IPS-15b (cell line): ENCODE results near the gene L2HGDH.

ENCODE experiments used
- H3K27me3 ChIP-seq: one replicate; pipeline ENCODE4 v1.6.1; 2013; ENCODE audit warnings: low read length; ENCODE audit not compliant: control insufficient read depth, insufficient read depth
- H3K36me3 ChIP-seq: one replicate; pipeline ENCODE4 v1.6.1; 2013; ENCODE audit warnings: low read length; ENCODE audit not compliant: control insufficient read depth, insufficient read depth
- H3K4me1 ChIP-seq: one replicate; pipeline ENCODE4 v1.6.1; 2013; ENCODE audit warnings: mild to moderate bottlenecking, low read length; ENCODE audit not compliant: control insufficient read depth, insufficient read depth
- H3K4me3 ChIP-seq: one replicate; pipeline ENCODE4 v1.5.1; 2013; ENCODE audit warnings: low read depth, low read length
- H3K9ac ChIP-seq: one replicate; pipeline ENCODE4 v1.6.1; 2013; ENCODE audit warnings: low read depth, mild to moderate bottlenecking, low read length
- H3K9me3 ChIP-seq: one replicate; pipeline ENCODE4 v1.6.1; 2013; ENCODE audit warnings: mild to moderate bottlenecking, low read length; ENCODE audit not compliant: control insufficient read depth, insufficient read depth

The L2HGDH gene

DNA sequence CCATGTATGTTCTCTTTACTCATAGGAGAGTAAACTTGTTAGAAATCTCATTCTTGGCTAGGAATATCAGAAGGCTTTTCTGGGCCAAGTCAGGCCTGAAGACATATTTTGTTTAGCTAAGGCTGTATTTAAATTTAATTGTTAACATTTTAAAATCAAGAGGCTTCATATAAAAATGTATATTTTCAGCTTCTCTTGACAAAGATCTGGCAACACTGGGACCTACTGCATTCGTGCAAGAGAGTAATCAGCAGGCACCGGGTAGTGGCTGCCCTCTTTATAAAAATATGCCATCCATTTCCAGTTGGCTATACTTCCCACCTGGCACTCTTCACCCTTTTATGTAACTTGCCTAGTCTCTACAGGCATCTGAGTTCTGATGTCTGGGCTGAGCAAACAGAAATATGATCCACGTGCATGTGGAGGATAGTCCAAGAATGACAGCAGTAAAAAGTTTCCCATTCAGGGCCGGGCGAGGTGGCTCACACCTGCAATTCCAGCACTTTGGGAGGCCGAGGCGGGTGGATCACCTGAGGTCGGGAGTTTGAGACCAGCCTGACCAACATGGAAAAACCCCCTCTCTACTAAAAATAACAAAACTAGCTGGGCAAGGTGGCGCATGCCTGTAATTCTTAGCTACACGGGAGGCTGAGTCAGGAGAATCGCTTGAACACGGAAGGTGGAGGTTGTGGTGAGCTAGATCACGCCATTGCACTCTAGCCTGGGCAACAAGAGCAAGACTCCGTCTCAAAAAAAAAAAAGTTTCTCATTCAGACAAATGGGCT, 78.7 kb downstream of the L2HGDH start:
- H3K9me3 ChIP-seq: no peaks in the 10 kb centered on the region
- H3K27me3 ChIP-seq: peaks cover 4% of the 10 kb centered on the region
- H3K4me3 ChIP-seq: no peak overlapping the region
- no peak overlapping the region for H3K9ac ChIP-seq
- H3K4me1 ChIP-seq: peaks cover 5% of the 10 kb centered on the region
- no peaks in the 10 kb centered on the region for H3K36me3 ChIP-seq

DNA sequence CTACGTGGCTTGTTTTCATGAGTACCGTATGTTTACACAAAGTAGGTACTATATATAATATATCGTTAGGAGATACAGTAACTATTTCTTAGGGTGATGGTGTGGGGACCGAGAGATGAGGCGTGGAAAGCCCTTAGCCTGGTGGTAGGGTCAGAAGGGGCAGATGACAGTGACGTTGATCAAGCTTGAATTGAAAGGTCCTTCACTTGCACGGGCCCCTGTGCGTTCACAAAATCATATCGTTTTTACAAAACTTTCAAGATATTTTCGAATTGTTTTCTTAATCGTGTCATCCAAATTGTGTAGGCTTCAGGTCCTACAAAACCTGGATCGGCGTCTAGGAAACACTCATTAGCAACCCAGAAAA, 79.8 kb downstream of the L2HGDH start:
- peaks cover 4% of the 10 kb centered on the region for H3K27me3 ChIP-seq
- H3K9ac ChIP-seq: peak overlapping the region; percentile 54
- no peaks in the 10 kb centered on the region for H3K36me3 ChIP-seq
- H3K4me3 ChIP-seq: peak overlapping the region; percentile 96
- H3K4me1 ChIP-seq: peaks cover 5% of the 10 kb centered on the region
- H3K9me3 ChIP-seq: no peaks in the 10 kb centered on the region

- H3K9me3 ChIP-seq: no peaks in the 10 kb centered on the region
- H3K4me1 ChIP-seq: peaks cover 5% of the 10 kb centered on the region
- peak within 1 kb of the TSS; percentile 54 for H3K9ac ChIP-seq
- H3K4me3 ChIP-seq: peak within 1 kb of the TSS; percentile 96
- no peaks in the 10 kb centered on the region for H3K36me3 ChIP-seq
- peaks cover 4% of the 10 kb centered on the region for H3K27me3 ChIP-seq
Measured at GRCh38 chr14:50231475-50232275, 80.4 kb downstream of the L2HGDH start, which contains the start of gene SOS2. TSS of gene SOS2 (minus strand) at chr14:50231578. CDS start at chr14:50231283, 295 bp downstream.

DNA sequence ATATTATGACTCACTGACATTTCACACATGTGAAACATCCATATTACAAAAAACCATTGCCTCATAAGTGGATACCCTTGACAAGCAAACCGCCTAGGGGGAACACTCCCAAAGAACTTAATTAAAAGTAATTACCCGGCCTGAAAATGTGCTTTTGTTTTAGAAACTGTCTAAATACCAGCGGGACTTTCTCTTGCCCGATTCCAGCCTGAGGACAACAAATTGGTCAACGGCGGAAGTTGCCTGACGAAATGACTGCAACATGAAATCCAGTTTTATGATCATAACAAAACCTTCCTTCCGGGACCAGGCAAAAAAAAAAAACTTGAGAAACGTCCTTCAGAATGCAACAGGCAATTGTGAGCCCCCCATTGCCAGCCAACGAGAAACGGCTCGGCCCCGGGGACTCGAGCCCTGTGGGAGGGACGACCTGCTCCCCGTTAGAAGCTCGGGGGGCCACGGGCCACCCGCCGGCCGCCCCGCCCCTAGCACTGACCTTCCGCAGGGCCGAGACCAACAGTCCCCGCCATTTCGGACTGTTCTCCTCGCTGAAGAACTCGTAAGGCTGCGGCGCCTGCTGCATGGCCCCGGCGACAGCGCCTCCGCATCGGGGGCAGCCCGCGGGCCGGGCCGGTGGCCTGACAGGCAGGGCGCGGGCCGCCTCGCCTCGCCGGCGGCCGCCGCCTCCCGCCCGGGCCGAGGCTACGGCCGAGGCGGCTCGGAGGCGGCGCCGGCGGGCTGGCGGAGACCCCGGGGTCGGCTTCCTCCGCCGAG, 81.1 kb downstream of the L2HGDH start:
- H3K4me3 ChIP-seq: peak overlapping the region; percentile 76
- H3K9ac ChIP-seq: peak overlapping the region; percentile 39
- H3K27me3 ChIP-seq: peaks cover 4% of the 10 kb centered on the region
- peaks cover 6% of the 10 kb centered on the region for H3K4me1 ChIP-seq
- H3K36me3 ChIP-seq: no peaks in the 10 kb centered on the region
- no peaks in the 10 kb centered on the region for H3K9me3 ChIP-seq

- H3K36me3 ChIP-seq: no peaks in the 10 kb centered on the region
- H3K9ac ChIP-seq: no peak overlapping the region
- H3K4me1 ChIP-seq: peaks cover 10% of the 10 kb centered on the region
- peak overlapping the region; percentile 76 for H3K4me3 ChIP-seq
- H3K27me3 ChIP-seq: peaks cover 4% of the 10 kb centered on the region
- H3K9me3 ChIP-seq: no peaks in the 10 kb centered on the region
Measured at GRCh38 chr14:50230401-50230700, 81.7 kb downstream of the L2HGDH start.

GRCh38 chr14:50229681-50230080, 82.3 kb downstream of the L2HGDH start:
- H3K36me3 ChIP-seq: no peaks in the 10 kb centered on the region
- H3K4me1 ChIP-seq: peaks cover 10% of the 10 kb centered on the region
- H3K4me3 ChIP-seq: no peak overlapping the region
- H3K9me3 ChIP-seq: no peaks in the 10 kb centered on the region
- peaks cover 4% of the 10 kb centered on the region for H3K27me3 ChIP-seq
- no peak overlapping the region for H3K9ac ChIP-seq

- H3K4me3 ChIP-seq: no peak overlapping the region
- H3K9me3 ChIP-seq: no peaks in the 10 kb centered on the region
- H3K27me3 ChIP-seq: peaks cover 4% of the 10 kb centered on the region
- no peak overlapping the region for H3K9ac ChIP-seq
- peaks cover 10% of the 10 kb centered on the region for H3K4me1 ChIP-seq
- no peaks in the 10 kb centered on the region for H3K36me3 ChIP-seq
Measured at GRCh38 chr14:50228313-50228712, 83.7 kb downstream of the L2HGDH start.

- H3K9ac ChIP-seq: no peak overlapping the region
- no peak overlapping the region for H3K4me3 ChIP-seq
- H3K27me3 ChIP-seq: no peaks in the 10 kb centered on the region
- no peaks in the 10 kb centered on the region for H3K36me3 ChIP-seq
- H3K9me3 ChIP-seq: no peaks in the 10 kb centered on the region
- peaks cover 6% of the 10 kb centered on the region for H3K4me1 ChIP-seq
Measured at GRCh38 chr14:50225974-50226297, 86.1 kb downstream of the L2HGDH start.

GRCh38 chr14:50225067-50225973, 86.7 kb downstream of the L2HGDH start:
- H3K4me3 ChIP-seq: no peak overlapping the region
- no peak overlapping the region for H3K9ac ChIP-seq
- H3K4me1 ChIP-seq: peaks cover 6% of the 10 kb centered on the region
- H3K27me3 ChIP-seq: no peaks in the 10 kb centered on the region
- no peaks in the 10 kb centered on the region for H3K36me3 ChIP-seq
- H3K9me3 ChIP-seq: no peaks in the 10 kb centered on the region

- Histone ChIP-seq H3K9ac (no peak overlapping the region), H3K4me3 (no peak overlapping the region), H3K27me3 (no peaks in the 10 kb centered on the region), H3K4me1 (peaks cover 6% of the 10 kb centered on the region), H3K36me3 (no peaks in the 10 kb centered on the region), H3K9me3 (no peaks in the 10 kb centered on the region)
Measured at GRCh38 chr14:50222055-50222613, 89.9 kb downstream of the L2HGDH start.

- Histone ChIP-seq H3K9me3 (no peaks in the 10 kb centered on the region), H3K9ac (no peak overlapping the region), H3K27me3 (no peaks in the 10 kb centered on the region), H3K36me3 (no peaks in the 10 kb centered on the region), H3K4me1 (no peaks in the 10 kb centered on the region), H3K4me3 (no peak overlapping the region)
Measured at GRCh38 chr14:50218501-50218900, 93.5 kb downstream of the L2HGDH start.
